PFSK-1 (cell line): Measurements from ENCODE around the gene PIANP.

Experiments used
- FOXP2 ChIP-seq: optimal IDR thresholded peaks from 2 replicates; pipeline ENCODE3; 2011; ENCODE audit warnings: borderline replicate concordance, control low read depth, inconsistent platforms; ENCODE audit not compliant: insufficient read depth; ENCODE audit errors: extremely low read length, extremely low read depth
- POLR2AphosphoS5 ChIP-seq: IDR thresholded peaks from 2 replicates; pipeline ENCODE4 v1.6.1; 2012; ENCODE audit warnings: low read depth, mild to moderate bottlenecking, control low read depth, low read length, moderate library complexity
- SIN3A ChIP-seq: IDR thresholded peaks from 2 replicates; pipeline ENCODE4 v1.6.1; 2012; ENCODE audit warnings: mild to moderate bottlenecking, low read length, moderate library complexity, borderline replicate concordance; ENCODE audit not compliant: insufficient read depth
- TAF1 ChIP-seq: IDR thresholded peaks from 2 replicates; pipeline ENCODE4 v1.6.1; 2012; ENCODE audit warnings: low read length, control low read depth, borderline replicate concordance; ENCODE audit not compliant: insufficient read depth
- TF ChIP-seq, protein P1 (sequence below), 2 experiments: IDR thresholded peaks; 2 replicates each; pipeline versions ENCODE4 v1.6.1 to v1.8.0; 2011 to 2012; ENCODE audit warnings: low read depth in 2 of 2, low read length in 2 of 2, control low read depth in 1 of 2, inconsistent platforms in 1 of 2, mild to moderate bottlenecking in 1 of 2, moderate library complexity in 1 of 2; ENCODE audit not compliant: insufficient read depth in 1 of 2

The PIANP gene

DNA sequence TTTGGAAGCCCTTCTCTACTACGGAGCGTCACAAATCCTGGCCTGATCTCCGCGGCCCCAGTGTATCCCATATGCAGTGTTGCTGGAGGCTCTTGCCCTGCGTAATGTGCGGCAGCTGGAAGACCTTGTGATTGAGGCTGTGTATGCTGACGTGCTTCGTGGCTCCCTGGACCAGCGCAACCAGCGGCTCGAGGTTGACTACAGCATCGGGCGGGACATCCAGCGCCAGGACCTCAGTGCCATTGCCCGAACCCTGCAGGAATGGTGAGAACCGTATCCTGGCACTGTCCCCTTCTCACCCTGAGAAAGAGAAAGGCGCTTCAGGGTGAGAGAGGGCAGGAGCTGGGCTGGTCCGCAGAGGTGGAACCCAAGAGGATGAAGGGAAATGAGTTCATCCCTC lies 28.6 kb upstream of the PIANP start:
- TF ChIP-seq SIN3A = no peak
- TF ChIP-seq TAF1 = no peak
- TF ChIP-seq POLR2AphosphoS5 = no peak
- TF ChIP-seq, protein P1, sequence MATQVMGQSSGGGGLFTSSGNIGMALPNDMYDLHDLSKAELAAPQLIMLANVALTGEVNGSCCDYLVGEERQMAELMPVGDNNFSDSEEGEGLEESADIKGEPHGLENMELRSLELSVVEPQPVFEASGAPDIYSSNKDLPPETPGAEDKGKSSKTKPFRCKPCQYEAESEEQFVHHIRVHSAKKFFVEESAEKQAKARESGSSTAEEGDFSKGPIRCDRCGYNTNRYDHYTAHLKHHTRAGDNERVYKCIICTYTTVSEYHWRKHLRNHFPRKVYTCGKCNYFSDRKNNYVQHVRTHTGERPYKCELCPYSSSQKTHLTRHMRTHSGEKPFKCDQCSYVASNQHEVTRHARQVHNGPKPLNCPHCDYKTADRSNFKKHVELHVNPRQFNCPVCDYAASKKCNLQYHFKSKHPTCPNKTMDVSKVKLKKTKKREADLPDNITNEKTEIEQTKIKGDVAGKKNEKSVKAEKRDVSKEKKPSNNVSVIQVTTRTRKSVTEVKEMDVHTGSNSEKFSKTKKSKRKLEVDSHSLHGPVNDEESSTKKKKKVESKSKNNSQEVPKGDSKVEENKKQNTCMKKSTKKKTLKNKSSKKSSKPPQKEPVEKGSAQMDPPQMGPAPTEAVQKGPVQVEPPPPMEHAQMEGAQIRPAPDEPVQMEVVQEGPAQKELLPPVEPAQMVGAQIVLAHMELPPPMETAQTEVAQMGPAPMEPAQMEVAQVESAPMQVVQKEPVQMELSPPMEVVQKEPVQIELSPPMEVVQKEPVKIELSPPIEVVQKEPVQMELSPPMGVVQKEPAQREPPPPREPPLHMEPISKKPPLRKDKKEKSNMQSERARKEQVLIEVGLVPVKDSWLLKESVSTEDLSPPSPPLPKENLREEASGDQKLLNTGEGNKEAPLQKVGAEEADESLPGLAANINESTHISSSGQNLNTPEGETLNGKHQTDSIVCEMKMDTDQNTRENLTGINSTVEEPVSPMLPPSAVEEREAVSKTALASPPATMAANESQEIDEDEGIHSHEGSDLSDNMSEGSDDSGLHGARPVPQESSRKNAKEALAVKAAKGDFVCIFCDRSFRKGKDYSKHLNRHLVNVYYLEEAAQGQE (IDR thresholded peaks at IDR 0.05; ENCODE audit: insufficient read depth in 1 of 2, low read depth in 2 of 2, low read length in 2 of 2) = no peak
- TF ChIP-seq FOXP2 = no peak

DNA sequence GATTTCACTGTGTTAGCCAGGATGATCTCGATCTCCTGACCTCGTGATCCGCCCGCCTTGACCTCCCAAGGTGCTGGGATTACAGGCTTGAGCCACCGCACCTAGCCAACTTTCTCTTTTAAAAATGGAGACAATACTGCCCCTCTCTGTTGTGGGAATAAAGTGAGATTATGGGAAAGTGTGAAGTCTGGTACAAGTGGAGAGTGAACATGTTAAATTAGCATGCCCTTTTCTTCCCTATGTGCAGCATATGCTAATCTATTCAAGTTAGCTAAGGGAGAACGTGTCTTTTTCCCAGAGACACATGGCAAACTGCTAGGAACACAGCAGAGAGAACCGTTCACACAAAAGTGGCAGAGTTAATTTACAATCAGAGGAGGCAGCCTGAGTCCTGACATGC lies 24.7 kb upstream of the PIANP start:
- TF ChIP-seq SIN3A = no peak
- TF ChIP-seq POLR2AphosphoS5 = no peak
- TF ChIP-seq, protein P1 (IDR thresholded peaks at IDR 0.05; ENCODE audit: insufficient read depth in 1 of 2, low read depth in 2 of 2, low read length in 2 of 2) = no peak
- no peak for TF ChIP-seq TAF1

DNA sequence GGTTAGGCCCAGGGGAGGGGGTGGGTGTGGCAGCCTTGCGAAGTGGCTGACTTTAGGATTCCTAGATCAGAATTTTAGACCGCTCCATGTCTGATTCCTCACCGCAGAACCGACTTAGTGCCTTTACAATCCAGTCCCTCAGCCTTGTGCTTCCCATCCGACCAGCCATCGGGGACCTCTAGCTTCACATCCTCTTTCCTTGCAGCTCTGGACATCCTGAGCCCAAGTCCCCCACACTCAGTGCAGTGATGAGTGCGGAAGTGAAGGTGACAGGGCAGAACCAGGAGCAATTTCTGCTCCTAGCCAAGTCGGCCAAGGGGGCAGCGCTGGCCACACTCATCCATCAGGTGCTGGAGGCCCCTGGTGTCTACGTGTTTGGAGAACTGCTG lies 23.8 kb upstream of the PIANP start:
- TF ChIP-seq POLR2AphosphoS5 (0 out of 2 replicates have a peak, but pooled peaks have one; percentile 5), FOXP2 (no peak), SIN3A (no peak), TAF1 (no peak)
- TF ChIP-seq, protein P1 (IDR thresholded peaks at IDR 0.05; ENCODE audit: insufficient read depth in 1 of 2, low read depth in 2 of 2, low read length in 2 of 2) = no peak

DNA sequence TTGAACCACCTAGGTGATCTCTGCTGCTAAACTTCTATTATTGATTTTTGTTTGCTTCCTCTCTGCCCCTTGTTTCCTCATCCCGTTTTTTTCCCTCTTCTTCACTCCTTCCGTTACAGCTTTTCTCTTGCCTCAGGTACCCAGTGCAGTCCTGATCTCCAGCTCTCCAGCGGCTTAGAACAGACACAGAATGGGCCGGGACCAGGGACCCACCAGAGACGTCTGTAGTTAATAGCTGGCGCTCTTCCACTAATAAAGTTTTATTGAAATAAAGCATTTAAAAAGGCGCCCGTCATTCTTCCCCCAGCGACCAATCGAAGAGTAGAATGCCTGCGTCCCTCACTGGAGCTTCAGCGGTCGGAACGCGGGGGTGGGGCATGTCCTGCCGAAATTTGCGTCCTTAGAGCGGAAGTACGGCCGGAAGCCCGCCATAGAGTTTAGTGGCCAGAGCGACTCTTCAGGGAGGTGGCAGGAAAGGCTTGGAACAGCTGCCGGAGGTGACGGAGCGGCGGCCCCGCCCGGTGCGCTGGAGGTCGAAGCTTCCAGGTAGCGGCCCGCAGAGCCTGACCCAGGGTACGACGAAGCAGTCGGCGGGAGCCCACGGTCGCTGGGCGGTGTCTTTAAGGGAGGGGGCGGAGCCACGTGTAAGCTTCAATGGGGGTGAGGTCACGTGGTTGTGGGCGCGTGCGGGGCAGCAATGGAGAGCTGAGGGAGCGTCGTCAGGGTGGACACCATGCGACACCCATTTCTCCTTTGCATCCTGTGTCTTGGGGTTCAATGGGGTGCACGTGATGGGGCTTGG lies 23.2 kb upstream of the PIANP start, which contains the start of gene COPS7A:
Gene COPS7A (plus strand): TSS at position 440 of the 802 bp plus-strand sequence. CDS start 611 bp downstream, outside the sequence.
- TF ChIP-seq FOXP2 (peak; percentile 79), POLR2AphosphoS5 (peak; percentile 69; the same call in 1 of the 2 replicates), SIN3A (peak; percentile 85; the same call in 1 of the 2 replicates), TAF1 (peak; percentile 67; the same call in 1 of the 2 replicates)
- TF ChIP-seq, protein P1 (IDR thresholded peaks at IDR 0.05; ENCODE audit: insufficient read depth in 1 of 2, low read depth in 2 of 2, low read length in 2 of 2) = peak in 1 of 2 experiments; percentile 45; a peak in 2 of 4 replicates
